ENCODE measurements around the gene SDR42E2.
"Not testable (repeated sequence)": the region's sequence is repeated elsewhere in the genome, so short reads cannot be mapped to it uniquely, and the experiment has no call there.

GRCh38 chr16:22172642-22173041 lies 10.3 kb downstream of the SDR42E2 start:
- TF ChIP-seq, protein P1, sequence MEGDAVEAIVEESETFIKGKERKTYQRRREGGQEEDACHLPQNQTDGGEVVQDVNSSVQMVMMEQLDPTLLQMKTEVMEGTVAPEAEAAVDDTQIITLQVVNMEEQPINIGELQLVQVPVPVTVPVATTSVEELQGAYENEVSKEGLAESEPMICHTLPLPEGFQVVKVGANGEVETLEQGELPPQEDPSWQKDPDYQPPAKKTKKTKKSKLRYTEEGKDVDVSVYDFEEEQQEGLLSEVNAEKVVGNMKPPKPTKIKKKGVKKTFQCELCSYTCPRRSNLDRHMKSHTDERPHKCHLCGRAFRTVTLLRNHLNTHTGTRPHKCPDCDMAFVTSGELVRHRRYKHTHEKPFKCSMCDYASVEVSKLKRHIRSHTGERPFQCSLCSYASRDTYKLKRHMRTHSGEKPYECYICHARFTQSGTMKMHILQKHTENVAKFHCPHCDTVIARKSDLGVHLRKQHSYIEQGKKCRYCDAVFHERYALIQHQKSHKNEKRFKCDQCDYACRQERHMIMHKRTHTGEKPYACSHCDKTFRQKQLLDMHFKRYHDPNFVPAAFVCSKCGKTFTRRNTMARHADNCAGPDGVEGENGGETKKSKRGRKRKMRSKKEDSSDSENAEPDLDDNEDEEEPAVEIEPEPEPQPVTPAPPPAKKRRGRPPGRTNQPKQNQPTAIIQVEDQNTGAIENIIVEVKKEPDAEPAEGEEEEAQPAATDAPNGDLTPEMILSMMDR (IDR thresholded peaks at IDR 0.05; ENCODE audit: low read depth, low read length, poor library complexity, severe bottlenecking), result not testable (repeated sequence)
- TF ChIP-seq EZH2phosphoT487 (IDR thresholded peaks at IDR 0.05; ENCODE audit: borderline replicate concordance, low read length), result not testable (repeated sequence)

Data from DOHH2 (cell line).